Activated naive CD8-positive, alpha-beta T cell treated with anti-CD3 and anti-CD28 coated beads, Interleukin-2, amount 10 ng/mL, durations not matched to agents 7 days and 5 days (primary cell): ENCODE data around the gene ZBTB32. TPM values are rescaled to one million over a fixed set of nuclear protein-coding genes. Genes with fewer than 3 reads are reported as not detected.
"Not testable (repeated sequence)": the region's sequence is repeated elsewhere in the genome, so short reads cannot be mapped to it uniquely, and the experiment has no call there.

Experiments used
- ATAC-seq: fragments of 150-1000 bp; cut with Tn5 transposase; one replicate; pipeline ENCODE4 v1.10.0; 2021; ENCODE audit warnings: low read depth, moderate library complexity
- POLR2A ChIA-PET: fragments of 350-600 bp; sonication (Branson Sonifier 250); formaldehyde crosslinking; loops from one replicate; lab custom pipeline; 2021; ENCODE audit warnings: antibody characterized with exemption; lab: Charles Lee
- DNase-seq: peaks from one replicate; pipeline ENCODE4 v3.0.0; 2021
- H3K27ac Mint-ChIP-seq: one replicate; pipeline ENCODE4 v1.8.0; 2022; ENCODE audit warnings: mild to moderate bottlenecking, mixed read lengths
- H3K27me3 Mint-ChIP-seq: one replicate; pipeline ENCODE4 v1.8.0; 2022; ENCODE audit warnings: mild to moderate bottlenecking, moderate library complexity, mixed read lengths
- H3K36me3 Mint-ChIP-seq: one replicate; pipeline ENCODE4 v1.8.0; 2021; ENCODE audit warnings: mild to moderate bottlenecking, mixed read lengths
- H3K4me1 Mint-ChIP-seq: one replicate; pipeline ENCODE4 v1.8.0; 2021; ENCODE audit warnings: mixed read lengths
- H3K4me3 Mint-ChIP-seq: one replicate; pipeline ENCODE4 v1.8.0; 2022; ENCODE audit warnings: mild to moderate bottlenecking, moderate library complexity, mixed read lengths
- H3K9me3 Mint-ChIP-seq: one replicate; pipeline ENCODE4 v1.8.0; 2021; ENCODE audit warnings: mixed read lengths
- total RNA-seq, 2 experiments: library from RNA; stranded (reverse); gene quantifications; one replicate each; pipeline ENCODE4 v1.2.3, GENCODE V29; 2021

Gene ZBTB32
- total RNA-seq, 2 experiments from 2014 or later = 24.5 to 33.6 TPM

DNA sequence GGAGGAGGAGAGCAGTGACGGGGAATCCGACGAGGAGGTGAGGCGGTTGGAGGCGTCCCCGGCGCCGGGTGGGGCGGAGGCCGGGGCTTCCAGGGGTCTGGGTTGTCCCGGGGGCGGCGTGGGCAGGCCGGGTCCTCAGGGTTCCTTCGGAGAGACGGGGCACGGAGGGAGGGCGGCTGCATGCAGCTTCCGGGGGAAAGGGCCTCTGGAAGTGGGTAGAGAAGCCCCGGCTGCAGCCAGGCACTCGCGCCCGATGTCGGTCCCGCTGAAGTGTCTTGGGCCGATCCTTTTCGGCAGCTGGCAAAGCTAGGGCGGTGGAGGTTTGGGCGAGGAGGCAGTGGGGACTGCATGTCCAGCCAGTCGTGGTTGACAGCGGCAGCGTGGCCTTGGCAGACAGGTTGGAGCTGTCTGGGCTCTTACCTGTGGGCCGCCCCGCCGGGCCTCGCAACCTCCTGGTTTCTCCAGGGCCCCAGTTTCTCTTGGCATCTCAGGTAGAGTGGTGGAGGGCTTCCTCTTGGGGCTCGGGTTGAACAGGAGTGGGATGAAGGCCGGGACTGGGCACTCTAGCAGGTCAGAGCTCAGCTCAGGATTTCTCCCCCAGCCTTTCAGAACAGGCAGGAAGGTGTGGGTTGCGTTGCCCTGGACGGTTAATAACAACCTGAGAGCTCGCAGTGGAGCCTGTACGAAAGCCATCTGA is 14.1 kb downstream of the ZBTB32 start:
- POLR2A ChIA-PET = interaction anchor here (0.5 to 3.3 kb wide), 19 partner anchors 9 to 510 kb away, joined by 3 to 32 read pairs (median 5); partner anchors contain the start of genes COX6B1, HAUS5, HSPB6 and IGFLR1
- Mint-ChIP-seq H3K27me3 (no peaks in the 10 kb centered on the region), H3K4me1 (peaks cover 37% of the 10 kb centered on the region), H3K27ac (peak overlapping the region; percentile 92), H3K4me3 (peak overlapping the region; percentile 97), H3K36me3 (peaks cover 18% of the 10 kb centered on the region), H3K9me3 (no peaks in the 10 kb centered on the region)
- ATAC-seq (peak; percentile 1), DNase-seq (peak; percentile 75)

- no peaks in the 10 kb centered on the region for H3K27me3 Mint-ChIP-seq
- H3K4me3 Mint-ChIP-seq = peak overlapping the region; percentile 97
- DNase-seq (no peak), ATAC-seq (no peak)
- peak overlapping the region; percentile 92 for H3K27ac Mint-ChIP-seq
- POLR2A ChIA-PET = interaction anchor here (0.5 to 3.3 kb wide), 11 partner anchors 17 to 363 kb away, joined by 3 to 32 read pairs (median 7); partner anchors contain the start of genes COX6B1, HAUS5, HSPB6 and IGFLR1
- peaks cover 15% of the 10 kb centered on the region for H3K36me3 Mint-ChIP-seq
- H3K9me3 Mint-ChIP-seq = no peaks in the 10 kb centered on the region
- peaks cover 26% of the 10 kb centered on the region for H3K4me1 Mint-ChIP-seq
Observed at GRCh38 chr19:35719402-35720162, 15.2 kb downstream of the ZBTB32 start.

DNA sequence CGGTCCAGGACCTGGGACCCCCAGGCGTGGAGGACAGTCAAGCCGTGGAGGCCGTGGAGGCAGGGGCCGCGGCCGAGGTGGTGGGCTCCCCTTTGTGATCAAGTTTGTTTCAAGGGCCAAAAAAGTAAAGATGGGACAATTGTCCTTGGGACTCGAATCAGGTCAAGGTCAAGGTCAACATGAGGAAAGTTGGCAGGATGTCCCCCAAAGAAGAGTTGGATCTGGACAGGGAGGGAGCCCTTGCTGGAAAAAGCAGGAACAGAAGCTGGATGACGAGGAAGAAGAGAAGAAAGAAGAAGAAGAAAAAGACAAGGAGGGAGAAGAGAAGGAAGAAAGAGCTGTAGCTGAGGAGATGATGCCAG is 15.8 kb downstream of the ZBTB32 start:
- peak overlapping the region; percentile 49 for H3K4me3 Mint-ChIP-seq
- no peak for DNase-seq
- no peaks in the 10 kb centered on the region for H3K27me3 Mint-ChIP-seq
- ATAC-seq = no peak
- no peak overlapping the region for H3K27ac Mint-ChIP-seq
- H3K4me1 Mint-ChIP-seq = peaks cover 21% of the 10 kb centered on the region
- POLR2A ChIA-PET = interaction anchor here (3.3 kb wide), 1 partner anchor 21 kb away, joined by 32 read pairs; the partner anchor contains the start of gene IGFLR1
- no peaks in the 10 kb centered on the region for H3K9me3 Mint-ChIP-seq
- peaks cover 15% of the 10 kb centered on the region for H3K36me3 Mint-ChIP-seq

DNA sequence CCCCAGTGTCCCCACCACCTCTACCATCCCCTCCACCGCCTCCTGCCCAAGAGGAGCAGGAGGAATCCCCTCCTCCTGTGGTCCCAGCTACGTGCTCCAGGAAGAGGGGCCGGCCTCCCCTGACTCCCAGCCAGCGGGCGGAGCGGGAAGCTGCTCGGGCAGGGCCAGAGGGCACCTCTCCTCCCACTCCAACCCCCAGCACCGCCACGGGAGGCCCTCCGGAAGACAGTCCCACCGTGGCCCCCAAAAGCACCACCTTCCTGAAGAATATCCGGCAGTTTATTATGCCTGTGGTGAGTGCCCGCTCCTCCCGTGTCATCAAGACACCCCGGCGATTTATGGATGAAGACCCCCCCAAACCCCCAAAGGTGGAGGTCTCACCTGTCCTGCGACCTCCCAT is 16.3 kb downstream of the ZBTB32 start:
- ATAC-seq (no peak), DNase-seq (no peak)
- Mint-ChIP-seq H3K4me3 (no peak overlapping the region), H3K27ac (no peak overlapping the region), H3K27me3 (no peaks in the 10 kb centered on the region), H3K9me3 (no peaks in the 10 kb centered on the region), H3K4me1 (peaks cover 21% of the 10 kb centered on the region), H3K36me3 (peaks cover 15% of the 10 kb centered on the region)
- POLR2A ChIA-PET = interaction anchor here (0.8 to 3.3 kb wide), 2 partner anchors 20 to 25 kb away, joined by 4 to 32 read pairs; partner anchors contain the start of genes IGFLR1, PSENEN and U2AF1L4

GRCh38 chr19:35721374-35721773 is 17.0 kb downstream of the ZBTB32 start:
- H3K27me3 Mint-ChIP-seq = no peaks in the 10 kb centered on the region
- POLR2A ChIA-PET = interaction anchor here (0.8 kb wide), 1 partner anchor 24 kb away, joined by 4 read pairs; the partner anchor contains the start of genes PSENEN and U2AF1L4
- H3K27ac Mint-ChIP-seq = peak overlapping the region; percentile 38
- ATAC-seq (no peak), DNase-seq (no peak)
- H3K36me3 Mint-ChIP-seq = peaks cover 19% of the 10 kb centered on the region
- no peaks in the 10 kb centered on the region for H3K9me3 Mint-ChIP-seq
- H3K4me1 Mint-ChIP-seq = peaks cover 14% of the 10 kb centered on the region
- H3K4me3 Mint-ChIP-seq = no peak overlapping the region

GRCh38 chr19:35722461-35722860 is 18.1 kb downstream of the ZBTB32 start:
- ATAC-seq = no peak
- Mint-ChIP-seq H3K4me1 (peaks cover 12% of the 10 kb centered on the region), H3K27me3 (no peaks in the 10 kb centered on the region), H3K36me3 (peaks cover 17% of the 10 kb centered on the region), H3K9me3 (no peaks in the 10 kb centered on the region), H3K4me3 (no peak overlapping the region), H3K27ac (no peak overlapping the region)
- POLR2A ChIA-PET = no interaction called here
- DNase-seq = no peak

DNA sequence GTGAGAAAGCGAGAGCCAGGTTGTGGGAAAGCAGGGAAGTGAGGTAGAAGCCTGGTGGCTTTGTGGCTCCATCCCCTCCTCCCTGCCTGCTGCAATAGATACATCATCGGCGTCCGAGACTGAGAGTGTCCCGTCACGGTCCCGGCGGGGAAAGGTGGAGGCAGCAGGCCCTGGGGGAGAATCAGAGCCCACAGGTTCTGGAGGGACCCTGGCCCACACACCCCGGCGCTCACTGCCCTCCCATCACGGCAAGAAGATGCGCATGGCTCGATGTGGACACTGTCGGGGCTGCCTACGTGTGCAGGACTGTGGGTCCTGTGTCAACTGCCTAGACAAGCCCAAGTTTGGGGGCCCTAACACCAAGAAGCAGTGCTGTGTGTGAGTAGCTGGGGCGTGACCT is 18.5 kb downstream of the ZBTB32 start:
- POLR2A ChIA-PET = no interaction called here
- H3K27me3 Mint-ChIP-seq = no peaks in the 10 kb centered on the region
- ATAC-seq (no peak), DNase-seq (no peak)
- no peaks in the 10 kb centered on the region for H3K9me3 Mint-ChIP-seq
- no peak overlapping the region for H3K4me3 Mint-ChIP-seq
- peaks cover 17% of the 10 kb centered on the region for H3K36me3 Mint-ChIP-seq
- H3K27ac Mint-ChIP-seq = no peak overlapping the region
- peaks cover 12% of the 10 kb centered on the region for H3K4me1 Mint-ChIP-seq

- POLR2A ChIA-PET = interaction anchor here (0.6 kb wide), 1 partner anchor 177 kb away, joined by 3 read pairs; no protein-coding TSS in a partner anchor
- peaks cover 12% of the 10 kb centered on the region for H3K4me1 Mint-ChIP-seq
- DNase-seq = no peak
- H3K27ac Mint-ChIP-seq = no peak overlapping the region
- H3K4me3 Mint-ChIP-seq = no peak overlapping the region
- H3K9me3 Mint-ChIP-seq = no peaks in the 10 kb centered on the region
- no peak for ATAC-seq
- no peaks in the 10 kb centered on the region for H3K27me3 Mint-ChIP-seq
- H3K36me3 Mint-ChIP-seq = peaks cover 22% of the 10 kb centered on the region
Observed at GRCh38 chr19:35723671-35724070, 19.3 kb downstream of the ZBTB32 start.

GRCh38 chr19:35724132-35724531 is 19.8 kb downstream of the ZBTB32 start:
- not testable (repeated sequence) for H3K4me1 Mint-ChIP-seq, H3K27me3 Mint-ChIP-seq, H3K27ac Mint-ChIP-seq, DNase-seq, H3K4me3 Mint-ChIP-seq, H3K9me3 Mint-ChIP-seq, ATAC-seq
- H3K36me3 Mint-ChIP-seq = peaks cover 22% of the 10 kb centered on the region
- POLR2A ChIA-PET = interaction anchor here (0.6 kb wide), 1 partner anchor 177 kb away, joined by 3 read pairs; no protein-coding TSS in a partner anchor

DNA sequence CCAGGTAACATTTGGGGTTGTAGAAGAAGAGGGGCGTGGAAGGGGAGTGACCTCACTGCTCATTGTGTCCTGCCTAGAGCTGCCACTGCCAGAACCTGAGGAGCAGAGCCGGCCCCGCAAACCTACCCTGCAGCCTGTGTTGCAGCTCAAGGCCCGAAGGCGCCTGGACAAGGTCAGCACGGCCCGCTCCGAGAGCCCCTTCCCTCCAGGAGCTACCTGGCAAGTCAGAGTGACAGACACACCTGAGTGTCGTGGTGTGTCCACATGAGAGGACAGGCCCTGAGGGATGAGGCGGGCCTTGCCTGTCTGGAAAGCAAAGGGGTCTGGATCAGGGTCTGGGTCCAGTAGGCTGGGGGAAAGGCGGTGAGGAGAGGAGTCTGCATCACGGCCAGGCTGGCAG is 20.2 kb downstream of the ZBTB32 start:
- ATAC-seq = no peak

DNA sequence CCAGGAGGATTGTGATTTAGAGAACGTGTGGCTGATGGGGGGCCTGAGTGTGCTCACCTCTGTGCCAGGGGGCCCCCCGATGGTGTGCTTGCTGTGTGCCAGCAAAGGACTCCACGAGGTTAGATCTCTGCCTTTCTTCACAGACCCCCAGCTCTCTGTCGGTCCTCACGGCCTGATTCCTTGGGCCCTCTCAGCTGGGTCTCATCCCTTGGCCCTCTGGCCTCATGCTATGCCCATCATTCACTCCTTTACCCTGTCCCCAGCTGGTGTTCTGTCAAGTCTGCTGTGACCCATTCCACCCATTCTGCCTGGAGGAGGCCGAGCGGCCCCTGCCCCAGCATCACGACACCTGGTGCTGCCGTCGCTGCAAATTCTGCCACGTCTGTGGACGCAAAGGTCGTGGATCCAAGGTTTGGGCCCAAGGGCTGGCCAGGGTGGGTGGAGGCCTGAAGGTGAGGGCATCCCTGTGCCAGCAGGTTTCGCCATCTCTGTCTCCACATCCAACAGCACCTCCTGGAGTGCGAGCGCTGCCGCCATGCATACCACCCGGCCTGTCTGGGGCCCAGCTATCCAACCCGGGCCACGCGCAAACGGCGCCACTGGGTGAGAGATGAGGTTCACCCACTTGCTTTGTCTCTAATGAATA is 21.0 kb downstream of the ZBTB32 start:
- Mint-ChIP-seq H3K36me3 (peaks cover 25% of the 10 kb centered on the region), H3K27me3 (no peaks in the 10 kb centered on the region), H3K27ac (no peak overlapping the region), H3K4me3 (no peak overlapping the region), H3K4me1 (no peaks in the 10 kb centered on the region), H3K9me3 (no peaks in the 10 kb centered on the region)
- POLR2A ChIA-PET = no interaction called here
- ATAC-seq (no peak), DNase-seq (no peak)

More for the DNA sequence above, 20.2 kb downstream of the ZBTB32 start:
- Mint-ChIP-seq H3K27ac (no peak overlapping the region), H3K4me3 (no peak overlapping the region), H3K36me3 (peaks cover 22% of the 10 kb centered on the region), H3K4me1 (peaks cover 3% of the 10 kb centered on the region), H3K9me3 (no peaks in the 10 kb centered on the region), H3K27me3 (no peaks in the 10 kb centered on the region)
- no peak for DNase-seq
- POLR2A ChIA-PET = no interaction called here

GRCh38 chr19:35727053-35727955 is 22.9 kb downstream of the ZBTB32 start:
- Mint-ChIP-seq H3K9me3 (no peaks in the 10 kb centered on the region), H3K27me3 (no peaks in the 10 kb centered on the region), H3K36me3 (peaks cover 23% of the 10 kb centered on the region), H3K4me1 (no peaks in the 10 kb centered on the region), H3K27ac (no peak overlapping the region), H3K4me3 (no peak overlapping the region)
- ATAC-seq (no peak), DNase-seq (no peak)
- POLR2A ChIA-PET = interaction anchor here (0.7 to 1.6 kb wide), 3 partner anchors 9 to 21 kb away, joined by 3 to 8 read pairs (median 4); partner anchors contain the start of gene LIN37
